Esophagus squamous epithelium (tissue), 5 donors: ENCODE measurements around the gene C14orf119. TPM values are rescaled to one million over a fixed set of nuclear protein-coding genes. Genes with fewer than 3 reads are reported as not detected.

ENCODE experiments used
- DNase-seq: peaks from one replicate; lab custom pipeline; 2025; lab: John Stamatoyannopoulos, UW
- H3K27ac ChIP-seq, 4 donors: fragments of 200-600 bp; sonication (generic); one replicate each; pipeline ENCODE4 v1.5.1; 2016 to 2019; ENCODE audit warnings: mild to moderate bottlenecking in 1 of 4
- H3K27me3 ChIP-seq, 4 donors: fragments of 200-600 bp; sonication (generic); 1 replicate in 3 of 4; 2 replicates in 1 of 4; pipeline versions ENCODE4 v1.5.1 to v1.6.0; 2017 to 2021; ENCODE audit warnings: antibody characterized with exemption in 1 of 4
- H3K36me3 ChIP-seq, 3 donors: fragments of 200-600 bp; sonication (generic); one replicate each; pipeline ENCODE4 v1.5.1; 2016 to 2019
- H3K4me1 ChIP-seq, 3 donors: fragments of 200-600 bp; sonication (generic); one replicate each; pipeline ENCODE4 v1.5.1; 2017 to 2019
- H3K4me3 ChIP-seq, 4 donors: fragments of 200-600 bp; sonication (generic); 1 replicate in 3 of 4; 2 replicates in 1 of 4; pipeline ENCODE4 v1.5.1; 2016 to 2019; ENCODE audit warnings: mild to moderate bottlenecking in 2 of 4, moderate library complexity in 1 of 4
- H3K9me3 ChIP-seq, 3 donors: fragments of 200-600 bp; sonication (generic); one replicate each; pipeline ENCODE4 v1.5.1; 2016 to 2019
- CTCF ChIP-seq, 6 experiments: fragments of 450-650 bp in 4 of 6; fragments of 200-600 bp in 2 of 6; sonication (generic) in 2 of 6; IDR thresholded peaks; one replicate each; pipeline ENCODE4 v1.5.1; 2016 to 2019; ENCODE audit warnings: antibody characterized with exemption in 6 of 6, mild to moderate bottlenecking in 4 of 6, moderate library complexity in 4 of 6
- POLR2A ChIP-seq, 4 donors: fragments of 450-650 bp; IDR thresholded peaks; one replicate each; pipeline ENCODE4 v1.6.1; 2017; ENCODE audit warnings: antibody characterized with exemption in 4 of 4, mild to moderate bottlenecking in 4 of 4, moderate library complexity in 3 of 4
- WGBS, 2 donors: methylation state at CpG; one replicate each; pipeline ENCODE4 v1.1.5; 2018; 5-methylcytosine and 5-hydroxymethylcytosine counted together
- intact Hi-C: fragments of 100-400 bp; cut with DNase I; formaldehyde crosslinking; loops from one replicate; pipeline ENCODE4 v1.15.0; 2022
- total RNA-seq, 4 donors: library from RNA; depleted of rRNA; stranded (reverse); fragments of >200 nt; gene quantifications; one replicate each; pipeline ENCODE4 v1.1.0, GENCODE V29; 2016
- donor health status: DM: yes; HTN: yes; CAD: no.

C14orf119 gene
- total RNA-seq, 4 donors from 2014 or later = 17.5 to 42.0 (median 31.0) TPM

- Histone ChIP-seq H3K36me3 (peaks cover 45 to 89% (median 64%) of the 10 kb centered on the region in 3 donors), H3K27me3 (no peaks in the 10 kb centered on the region), H3K9me3 (no peaks in the 10 kb centered on the region), H3K4me3 (no peak overlapping the region), H3K4me1 (peaks cover 9 to 30% (median 13%) of the 10 kb centered on the region in 3 donors), H3K27ac (peak overlapping the region in 3 of 4 donors; percentile 34 to 50 (median 36))
- intact Hi-C loops = no loop called here
- TF ChIP-seq CTCF (IDR thresholded peaks at IDR 0.05) (no peak), POLR2A (IDR thresholded peaks at IDR 0.05) (no peak)
- 7% methylated on average over 4 of the region's 4 CpGs for WGBS, 2 donors
- no peak for DNase-seq
These were observed 33.3 kb upstream of the C14orf119 start for GRCh38 chr14:23062002-23062401.

- DNase-seq = no peak
- Histone ChIP-seq H3K36me3 (peaks cover 58 to 100% (median 78%) of the 10 kb centered on the region in 3 donors), H3K4me1 (peaks cover 6 to 24% (median 13%) of the 10 kb centered on the region in 3 donors), H3K27me3 (no peaks in the 10 kb centered on the region), H3K27ac (no peak overlapping the region), H3K9me3 (no peaks in the 10 kb centered on the region), H3K4me3 (no peak overlapping the region)
- WGBS, 2 donors = 80 to 83% methylated on average over 5 of the region's 5 CpGs
- intact Hi-C loops = no loop called here
- TF ChIP-seq CTCF (IDR thresholded peaks at IDR 0.05) = no peak
- no peak for TF ChIP-seq POLR2A (IDR thresholded peaks at IDR 0.05)
These were observed 31.7 kb upstream of the C14orf119 start for GRCh38 chr14:23063601-23064000.

- Histone ChIP-seq H3K9me3 (no peaks in the 10 kb centered on the region), H3K36me3 (peaks cover 45 to 82% (median 55%) of the 10 kb centered on the region in 3 donors), H3K4me3 (no peak overlapping the region), H3K27me3 (no peaks in the 10 kb centered on the region), H3K27ac (no peak overlapping the region), H3K4me1 (peaks cover 21 to 50% (median 25%) of the 10 kb centered on the region in 3 donors)
- TF ChIP-seq POLR2A (IDR thresholded peaks at IDR 0.05) = no peak
- no peak for TF ChIP-seq CTCF (IDR thresholded peaks at IDR 0.05)
- DNase-seq = no peak
- 76% methylated on average over 3 of the region's 3 CpGs for WGBS, 2 donors
- intact Hi-C loops = no loop called here
These were observed 28.9 kb upstream of the C14orf119 start for GRCh38 chr14:23066368-23066767.

- peaks cover 25 to 54% (median 28%) of the 10 kb centered on the region in 3 donors for H3K4me1 ChIP-seq
- no peaks in the 10 kb centered on the region for H3K9me3 ChIP-seq
- 85 to 89% methylated on average over 16 of the region's 23 CpGs for WGBS, 2 donors
- no peak overlapping the region for H3K4me3 ChIP-seq
- TF ChIP-seq CTCF (IDR thresholded peaks at IDR 0.05) (no peak), POLR2A (IDR thresholded peaks at IDR 0.05) (no peak)
- H3K36me3 ChIP-seq = peaks cover 42 to 76% (median 51%) of the 10 kb centered on the region in 3 donors
- H3K27ac ChIP-seq = no peak overlapping the region
- DNase-seq = no peak
- intact Hi-C loops = no loop called here
- H3K27me3 ChIP-seq = no peaks in the 10 kb centered on the region
These were observed 28.2 kb upstream of the C14orf119 start for GRCh38 chr14:23066855-23067744.
